Endothelial cell (in vitro differentiated cells): ENCODE results near the gene CCDC9. TPM values are rescaled to one million over a fixed set of nuclear protein-coding genes. Genes with fewer than 3 reads are reported as not detected.

ENCODE experiments used
- DNase-seq: peaks from one replicate; pipeline ENCODE4 v3.0.0; 2021; ENCODE audit warnings: low spot score
- H3K27ac Mint-ChIP-seq: one replicate; pipeline ENCODE4 v1.8.0; 2021; ENCODE audit warnings: mixed read lengths, inconsistent platforms; ENCODE audit not compliant: unreplicated experiment
- H3K27me3 Mint-ChIP-seq: one replicate; pipeline ENCODE4 v1.8.0; 2021; ENCODE audit warnings: mild to moderate bottlenecking, moderate library complexity, mixed read lengths, inconsistent platforms; ENCODE audit not compliant: unreplicated experiment
- H3K36me3 Mint-ChIP-seq: one replicate; pipeline ENCODE4 v1.8.0; 2021; ENCODE audit warnings: mild to moderate bottlenecking, low read depth, mixed read lengths, inconsistent platforms; ENCODE audit not compliant: unreplicated experiment
- H3K4me1 Mint-ChIP-seq: one replicate; pipeline ENCODE4 v1.8.0; 2021; ENCODE audit warnings: mild to moderate bottlenecking, mixed read lengths, inconsistent platforms; ENCODE audit not compliant: unreplicated experiment
- H3K4me3 Mint-ChIP-seq: one replicate; pipeline ENCODE4 v1.8.0; 2021; ENCODE audit warnings: mild to moderate bottlenecking, mixed read lengths, inconsistent platforms; ENCODE audit not compliant: unreplicated experiment
- H3K9me3 Mint-ChIP-seq: one replicate; pipeline ENCODE4 v1.8.0; 2021; ENCODE audit warnings: mixed read lengths, inconsistent platforms; ENCODE audit not compliant: unreplicated experiment
- CTCF ChIP-seq: fragments of 200-600 bp; sonication (generic); IDR thresholded peaks from one replicate; pipeline ENCODE4 v1.5.0; 2021; ENCODE audit warnings: antibody characterized with exemption; ENCODE audit not compliant: unreplicated experiment
- total RNA-seq: library from RNA; stranded (reverse); fragmentation: NEBNext Ultra II Directional; extraction: Animal tissue kit (Norgen Biotek cat#: 25700); gene quantifications from one replicate; pipeline ENCODE4 v1.2.1, GENCODE V29; 2021; ENCODE audit not compliant: unreplicated experiment

Gene CCDC9
- total RNA-seq, 1 donor from 2014 or later: 28.0 TPM

GRCh38 chr19:47272448-47273312 lies 16.4 kb downstream of the CCDC9 start:
- H3K4me1 Mint-ChIP-seq: peaks cover 15% of the 10 kb centered on the region
- peaks cover 22% of the 10 kb centered on the region for H3K27me3 Mint-ChIP-seq
- peaks cover 19% of the 10 kb centered on the region for H3K36me3 Mint-ChIP-seq
- no peak for TF ChIP-seq CTCF
- no peak for DNase-seq
- peak overlapping the region; percentile 45 for H3K27ac Mint-ChIP-seq
- peak overlapping the region; percentile 88 for H3K4me3 Mint-ChIP-seq
- H3K9me3 Mint-ChIP-seq: no peaks in the 10 kb centered on the region

DNA sequence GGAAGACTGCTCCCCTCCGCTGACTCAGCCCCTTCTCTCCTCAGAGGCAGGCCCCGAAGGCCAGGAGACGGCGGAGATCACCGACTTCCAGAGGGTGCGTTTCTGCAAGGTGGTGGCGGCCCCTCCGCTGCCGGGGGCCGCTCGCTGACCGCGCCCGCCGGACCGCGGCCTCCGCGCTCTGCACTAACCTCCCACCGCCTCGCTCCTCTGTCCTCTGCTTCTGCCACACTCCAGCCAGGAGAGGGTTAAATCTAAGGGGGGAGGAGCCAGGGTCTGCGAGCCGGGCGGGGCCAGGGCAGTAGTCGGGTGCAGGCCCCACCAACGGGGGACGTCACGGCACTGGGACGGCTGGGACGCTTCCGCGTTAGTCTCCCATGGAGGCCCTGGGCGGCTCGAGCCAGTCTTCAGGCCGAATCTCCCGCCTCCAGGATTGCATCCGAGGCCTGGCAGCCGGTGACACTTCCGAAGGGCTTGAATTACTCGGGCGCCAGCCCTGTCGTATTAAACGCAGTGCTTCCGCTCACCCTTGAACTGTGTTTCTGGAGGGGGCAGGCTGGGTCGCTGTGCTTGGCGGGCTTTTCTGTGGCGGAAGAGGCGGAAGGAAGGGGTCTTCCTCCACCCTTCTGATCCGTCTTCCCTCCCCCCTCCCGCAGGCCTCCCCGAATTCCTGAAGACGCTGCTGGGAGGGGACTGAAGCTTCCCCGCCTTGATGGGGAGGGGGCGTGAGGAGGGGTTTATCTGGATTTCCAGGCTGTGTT lies 17.2 kb downstream of the CCDC9 start:
- Mint-ChIP-seq H3K4me3 (peak overlapping the region; percentile 90), H3K27ac (peak overlapping the region; percentile 84), H3K4me1 (peaks cover 15% of the 10 kb centered on the region), H3K9me3 (no peaks in the 10 kb centered on the region), H3K36me3 (peaks cover 17% of the 10 kb centered on the region), H3K27me3 (peaks cover 24% of the 10 kb centered on the region)
- peak; percentile 86 for DNase-seq
- no peak for TF ChIP-seq CTCF

DNA sequence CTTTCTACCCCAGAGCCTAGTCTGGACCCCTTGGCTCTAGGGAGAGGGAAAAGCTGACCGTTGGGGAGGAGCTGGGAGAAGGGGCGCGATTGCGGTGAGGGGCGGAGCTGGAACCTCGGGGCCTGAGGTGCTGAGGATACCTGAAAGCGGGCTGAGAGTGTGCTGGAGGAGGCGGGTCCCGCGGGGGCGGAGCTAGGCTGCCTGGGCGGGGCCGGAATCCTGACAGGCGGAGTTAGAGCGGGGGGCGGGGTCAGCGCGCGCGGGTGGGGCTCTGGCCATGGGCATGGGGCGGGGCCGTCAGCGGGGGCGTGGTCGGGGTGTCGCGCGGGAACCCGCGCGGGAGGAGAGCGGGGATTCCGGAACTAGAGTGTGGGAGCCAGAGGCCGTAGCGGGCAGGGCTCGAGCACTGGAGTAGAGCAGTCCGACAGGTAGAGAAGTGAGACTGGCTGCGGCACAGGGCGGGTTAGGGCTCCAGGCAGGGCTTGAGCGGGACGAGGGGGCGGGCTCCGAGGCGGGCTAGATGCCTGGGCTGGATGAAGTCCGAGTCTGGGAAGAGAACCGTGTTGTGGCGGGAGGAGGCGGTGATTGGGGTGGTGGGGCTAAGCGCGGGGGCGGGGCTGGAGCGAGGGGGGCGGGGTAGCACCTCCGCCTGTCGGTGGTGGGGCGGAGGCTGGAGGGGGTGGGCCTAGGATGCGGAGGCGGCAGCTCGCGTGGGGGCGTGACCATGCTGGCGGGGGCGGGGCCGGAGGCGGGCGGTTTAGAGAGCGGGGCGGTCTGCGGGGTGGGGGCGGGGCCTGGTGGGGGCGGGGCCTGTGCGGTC lies 18.0 kb downstream of the CCDC9 start, which contains the start of gene INAFM1:
Gene INAFM1, plus strand, starts transcription at position 815 of the 820 bp plus-strand sequence. CDS start 35 bp downstream, outside the sequence.
- Mint-ChIP-seq H3K4me1 (peaks cover 15% of the 10 kb centered on the region), H3K27me3 (peaks cover 21% of the 10 kb centered on the region)

More for the DNA sequence above, 18.0 kb downstream of the CCDC9 start, which contains the start of gene INAFM1:
- Mint-ChIP-seq H3K36me3 (peaks cover 17% of the 10 kb centered on the region), H3K9me3 (no peaks in the 10 kb centered on the region), H3K4me3 (peak within 1 kb of the TSS; percentile 90), H3K27ac (peak within 1 kb of the TSS; percentile 84)
- TF ChIP-seq CTCF: no peak
- peak; percentile 100 for DNase-seq
